ENCODE measurements around the gene SAMHD1.
"Not testable (repeated sequence)": the region's sequence is repeated elsewhere in the genome, so short reads cannot be mapped to it uniquely, and the experiment has no call there.

The SAMHD1 gene

GRCh38 chr20:36951979-36952738 is 651 bp upstream of the SAMHD1 start:
- FAIRE-seq, result no peak

GRCh38 chr20:36950414-36951197 is 902 bp downstream of the SAMHD1 start:
- FAIRE-seq, result no peak

GRCh38 chr20:36941401-36941835 is 10.1 kb downstream of the SAMHD1 start:
- FAIRE-seq, result no peak

- no peak for FAIRE-seq
These were observed 14.1 kb downstream of the SAMHD1 start for GRCh38 chr20:36937402-36937770.

- FAIRE-seq, result not testable (repeated sequence)
These were observed 14.6 kb downstream of the SAMHD1 start for GRCh38 chr20:36936761-36937401.

GRCh38 chr20:36936341-36936740 is 15.2 kb downstream of the SAMHD1 start:
- no peak for FAIRE-seq

- FAIRE-seq, result not testable (repeated sequence)
These were observed 17.9 kb downstream of the SAMHD1 start for GRCh38 chr20:36933571-36933970.

- no peak for FAIRE-seq
These were observed 18.8 kb downstream of the SAMHD1 start for GRCh38 chr20:36932476-36933426.

GRCh38 chr20:36932067-36932466 is 19.4 kb downstream of the SAMHD1 start:
- FAIRE-seq, result not testable (repeated sequence)

GRCh38 chr20:36929691-36930090 is 21.8 kb downstream of the SAMHD1 start:
- FAIRE-seq, result no peak

GRCh38 chr20:36929290-36929689 is 22.2 kb downstream of the SAMHD1 start:
- no peak for FAIRE-seq

GRCh38 chr20:36927704-36928103 is 23.8 kb downstream of the SAMHD1 start:
- FAIRE-seq, result no peak

- FAIRE-seq, result no peak
These were observed 24.8 kb downstream of the SAMHD1 start for GRCh38 chr20:36926653-36927200.

- no peak for FAIRE-seq
These were observed 26.3 kb downstream of the SAMHD1 start for GRCh38 chr20:36925234-36925633.

- no peak for FAIRE-seq
These were observed 27.1 kb downstream of the SAMHD1 start for GRCh38 chr20:36924167-36925045.

GRCh38 chr20:36920334-36920730 is 31.2 kb downstream of the SAMHD1 start:
- no peak for FAIRE-seq

- peak; percentile 91 for FAIRE-seq
These were observed 31.7 kb downstream of the SAMHD1 start for GRCh38 chr20:36919715-36920333.

GRCh38 chr20:36917943-36918342 is 33.6 kb downstream of the SAMHD1 start:
- FAIRE-seq, result no peak

- no peak for FAIRE-seq
These were observed 34.3 kb downstream of the SAMHD1 start for GRCh38 chr20:36917240-36917639.

- no peak for FAIRE-seq
These were observed 35.3 kb downstream of the SAMHD1 start for GRCh38 chr20:36916199-36916598.

GRCh38 chr20:36908603-36909002 is 42.9 kb downstream of the SAMHD1 start:
- FAIRE-seq, result no peak
